Gastroesophageal sphincter (tissue), 3 donors: ENCODE measurements around the gene UIMC1.

Source experiments
- CTCF ChIP-seq, 4 experiments: fragments of 200-600 bp in 2 of 4; fragments of 450-650 bp in 2 of 4; sonication (generic) in 1 of 4; IDR thresholded peaks; one replicate each; pipeline ENCODE4 v1.5.1; 2017 to 2019; ENCODE audit warnings: antibody characterized with exemption in 4 of 4, mild to moderate bottlenecking in 2 of 4, moderate library complexity in 2 of 4
- POLR2A ChIP-seq, 2 donors: fragments of 450-650 bp; IDR thresholded peaks; one replicate each; pipeline ENCODE4 v1.6.1; 2017; ENCODE audit warnings: antibody characterized with exemption in 2 of 2, mild to moderate bottlenecking in 2 of 2, moderate library complexity in 1 of 2
- POLR2AphosphoS5 ChIP-seq: sonication (generic); formaldehyde crosslinking; IDR thresholded peaks from one replicate; pipeline ENCODE4 v1.6.1; 2017; ENCODE audit warnings: antibody characterized with exemption

DNA sequence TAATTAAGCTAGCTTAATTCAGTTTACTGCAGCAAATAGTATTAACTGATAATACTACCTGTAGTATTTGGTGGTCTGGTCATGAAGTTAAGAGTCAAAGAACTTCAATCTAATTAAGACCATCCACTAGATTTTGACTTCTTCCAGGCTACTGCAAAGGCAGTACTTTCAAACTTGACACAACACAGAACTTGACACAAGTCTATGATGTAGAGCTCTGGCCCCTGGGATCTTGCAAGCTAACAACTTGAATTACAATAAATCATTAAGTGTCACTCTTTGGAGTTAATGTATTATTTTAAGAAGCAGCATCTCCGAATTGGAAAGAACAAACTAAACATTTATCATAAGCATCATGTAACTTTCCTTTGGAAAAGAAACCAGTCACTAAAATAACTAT lies 40.9 kb downstream of the UIMC1 start:
- no peak for TF ChIP-seq CTCF (IDR thresholded peaks at IDR 0.05)
- TF ChIP-seq POLR2A (IDR thresholded peaks at IDR 0.05): no peak
- TF ChIP-seq POLR2AphosphoS5: peak; percentile 40
